ENCODE data around the gene CCNY. TPM values are rescaled to one million over a fixed set of nuclear protein-coding genes. Genes with fewer than 3 reads are reported as not detected.

Gene CCNY
- total and polyA plus RNA-seq, 2 experiments from 2014 or later, result 51.5 to 55.8 TPM

DNA sequence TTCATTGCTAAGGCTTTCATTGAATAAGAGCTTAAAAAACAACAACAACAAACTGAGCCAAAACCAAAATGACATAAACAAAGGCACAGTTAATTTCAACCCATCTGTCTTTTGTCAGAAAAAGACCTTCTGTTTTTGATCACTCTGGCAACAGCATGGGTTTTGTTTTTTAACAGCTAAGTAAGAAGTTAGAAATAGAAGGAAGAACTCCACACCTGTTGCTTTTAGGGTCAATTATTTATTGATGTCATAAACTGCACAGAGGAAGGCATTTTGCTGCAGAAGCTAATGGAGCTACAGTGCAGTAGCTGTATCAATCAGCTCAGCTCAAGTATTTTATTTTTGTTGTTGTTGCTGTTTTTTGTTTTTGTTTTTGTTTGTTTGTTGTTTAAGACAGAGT lies 252.5 kb downstream of the CCNY start:
- Histone ChIP-seq H3K4me1 (ENCODE audit: insufficient read depth) (no peaks in the 10 kb centered on the region), H4K20me1 (ENCODE audit: insufficient read depth, poor library complexity, severe bottlenecking) (no peaks in the 10 kb centered on the region), H3K4me2 (no peak overlapping the region), H3K4me3 (no peak overlapping the region), H3K27ac (no peak overlapping the region), H2AFZ (no peak overlapping the region), H3K27me3 (no peaks in the 10 kb centered on the region), H3K9me2 (replicated peaks; ENCODE audit: insufficient read depth) (no peaks in the 10 kb centered on the region), H3K79me2 (no peaks in the 10 kb centered on the region), H3K9me3 (ENCODE audit: low read depth) (no peaks in the 10 kb centered on the region), H3K36me3 (replicated peaks; ENCODE audit: insufficient read depth, low read depth) (no peaks in the 10 kb centered on the region)
- no peak for DNase-seq (ENCODE audit: low spot score)
- no peak for TF ChIP-seq EZH2 (IDR thresholded peaks at IDR 0.05; ENCODE audit: borderline replicate concordance)
- TF ChIP-seq EZH2phosphoT487 (IDR thresholded peaks at IDR 0.05; ENCODE audit: low read depth, severe bottlenecking, unreplicated experiment), result no peak
- TF ChIP-seq, protein P1, sequence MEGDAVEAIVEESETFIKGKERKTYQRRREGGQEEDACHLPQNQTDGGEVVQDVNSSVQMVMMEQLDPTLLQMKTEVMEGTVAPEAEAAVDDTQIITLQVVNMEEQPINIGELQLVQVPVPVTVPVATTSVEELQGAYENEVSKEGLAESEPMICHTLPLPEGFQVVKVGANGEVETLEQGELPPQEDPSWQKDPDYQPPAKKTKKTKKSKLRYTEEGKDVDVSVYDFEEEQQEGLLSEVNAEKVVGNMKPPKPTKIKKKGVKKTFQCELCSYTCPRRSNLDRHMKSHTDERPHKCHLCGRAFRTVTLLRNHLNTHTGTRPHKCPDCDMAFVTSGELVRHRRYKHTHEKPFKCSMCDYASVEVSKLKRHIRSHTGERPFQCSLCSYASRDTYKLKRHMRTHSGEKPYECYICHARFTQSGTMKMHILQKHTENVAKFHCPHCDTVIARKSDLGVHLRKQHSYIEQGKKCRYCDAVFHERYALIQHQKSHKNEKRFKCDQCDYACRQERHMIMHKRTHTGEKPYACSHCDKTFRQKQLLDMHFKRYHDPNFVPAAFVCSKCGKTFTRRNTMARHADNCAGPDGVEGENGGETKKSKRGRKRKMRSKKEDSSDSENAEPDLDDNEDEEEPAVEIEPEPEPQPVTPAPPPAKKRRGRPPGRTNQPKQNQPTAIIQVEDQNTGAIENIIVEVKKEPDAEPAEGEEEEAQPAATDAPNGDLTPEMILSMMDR (IDR thresholded peaks at IDR 0.05; ENCODE audit: poor library complexity), result no peak

DNA sequence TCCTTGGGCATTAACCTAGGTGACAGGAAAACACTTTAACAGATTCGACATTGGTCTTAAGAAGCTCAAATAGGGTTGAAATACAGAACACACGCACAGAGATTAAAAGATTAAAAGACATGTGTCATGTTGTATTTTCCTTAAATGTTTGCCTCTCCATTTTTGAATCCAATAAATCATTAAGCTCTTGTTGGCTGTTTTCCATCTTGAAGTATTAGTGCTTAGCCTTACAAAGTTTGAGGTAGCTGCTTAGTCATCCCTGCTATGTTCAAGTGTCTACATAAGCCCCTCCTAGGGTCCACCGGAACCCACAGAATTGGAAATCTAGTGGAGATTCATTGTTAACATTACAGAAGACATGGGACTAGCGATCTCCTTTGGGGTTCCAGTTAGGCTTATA lies 256.1 kb downstream of the CCNY start:
- TF ChIP-seq EZH2phosphoT487 (IDR thresholded peaks at IDR 0.05; ENCODE audit: low read depth, severe bottlenecking, unreplicated experiment), result no peak
- TF ChIP-seq, protein P1 (IDR thresholded peaks at IDR 0.05; ENCODE audit: poor library complexity), result no peak
- no peak for TF ChIP-seq EZH2 (IDR thresholded peaks at IDR 0.05; ENCODE audit: borderline replicate concordance)
- Histone ChIP-seq H3K4me2 (no peak overlapping the region), H3K4me1 (ENCODE audit: insufficient read depth) (no peaks in the 10 kb centered on the region), H3K27me3 (no peaks in the 10 kb centered on the region), H3K36me3 (replicated peaks; ENCODE audit: insufficient read depth, low read depth) (no peaks in the 10 kb centered on the region), H3K9me3 (ENCODE audit: low read depth) (no peaks in the 10 kb centered on the region), H2AFZ (no peak overlapping the region), H4K20me1 (ENCODE audit: insufficient read depth, poor library complexity, severe bottlenecking) (no peaks in the 10 kb centered on the region), H3K79me2 (no peaks in the 10 kb centered on the region), H3K4me3 (no peak overlapping the region), H3K27ac (no peak overlapping the region), H3K9me2 (replicated peaks; ENCODE audit: insufficient read depth) (no peaks in the 10 kb centered on the region)
- no peak for DNase-seq (ENCODE audit: low spot score)
- 88% methylated on average over 4 of the region's 4 CpGs for WGBS (ENCODE audit: low lambda C conversion rate, missing lambda C conversion rate)

DNA sequence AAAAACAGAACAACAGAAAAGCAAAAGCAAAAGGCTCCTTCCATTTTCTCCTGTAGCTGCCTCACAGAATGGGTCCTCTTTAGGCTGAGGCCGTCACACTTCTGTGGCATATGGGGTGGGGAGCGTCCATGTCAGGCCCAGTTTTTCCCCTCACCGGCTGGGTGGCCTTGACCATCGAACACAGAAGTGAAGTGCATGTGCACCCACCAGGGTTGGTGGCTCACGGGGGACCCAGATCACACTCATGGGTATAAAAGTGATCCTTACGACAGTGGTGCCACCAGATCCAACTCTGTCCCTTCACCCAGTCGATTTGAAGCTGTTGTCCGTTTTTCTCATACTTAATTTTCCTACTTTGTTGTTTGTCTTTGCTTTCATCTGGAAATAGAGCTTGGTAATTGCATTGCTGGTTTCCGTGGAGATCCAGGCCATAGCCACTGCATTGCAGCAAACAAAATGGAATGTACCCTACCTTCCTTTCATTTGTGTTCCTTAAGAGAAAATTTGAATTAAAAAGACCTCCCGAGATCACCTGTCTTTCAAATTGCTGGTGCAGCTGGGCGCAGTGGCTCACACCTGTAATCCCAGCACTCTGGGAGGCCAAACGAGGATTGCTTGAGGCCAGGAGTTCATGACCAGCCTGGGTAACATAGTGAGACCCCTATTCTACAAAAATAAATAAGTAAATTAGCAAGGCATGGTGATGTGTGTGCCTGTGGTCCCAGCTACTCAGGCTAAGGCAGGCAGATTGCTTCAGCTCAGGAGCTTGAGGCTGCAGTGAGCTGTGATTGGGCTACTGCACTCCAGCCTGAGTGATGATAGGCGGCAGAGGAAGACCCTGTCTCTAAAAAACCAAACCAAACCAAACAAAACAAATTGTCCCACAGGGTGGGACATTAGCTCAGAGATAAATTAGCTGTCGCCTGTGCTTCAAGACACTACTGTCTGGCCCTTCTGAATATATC lies 258.1 kb downstream of the CCNY start:
- H3K4me2 ChIP-seq, result no peak overlapping the region
- no peak overlapping the region for H3K27ac ChIP-seq
- H4K20me1 ChIP-seq (ENCODE audit: insufficient read depth, poor library complexity, severe bottlenecking), result no peaks in the 10 kb centered on the region
- H3K36me3 ChIP-seq (replicated peaks; ENCODE audit: insufficient read depth, low read depth), result no peaks in the 10 kb centered on the region
- no peak overlapping the region for H3K4me3 ChIP-seq
- no peaks in the 10 kb centered on the region for H3K27me3 ChIP-seq
- H3K9me2 ChIP-seq (replicated peaks; ENCODE audit: insufficient read depth), result no peaks in the 10 kb centered on the region
- no peak for TF ChIP-seq EZH2 (IDR thresholded peaks at IDR 0.05; ENCODE audit: borderline replicate concordance)
- no peak for TF ChIP-seq EZH2phosphoT487 (IDR thresholded peaks at IDR 0.05; ENCODE audit: low read depth, severe bottlenecking, unreplicated experiment)
- TF ChIP-seq, protein P1 (IDR thresholded peaks at IDR 0.05; ENCODE audit: poor library complexity), result no peak
- H2AFZ ChIP-seq, result no peak overlapping the region
- no peak for DNase-seq (ENCODE audit: low spot score)
- 65% methylated on average over 14 of the region's 14 CpGs for WGBS (ENCODE audit: low lambda C conversion rate, missing lambda C conversion rate)
- no peaks in the 10 kb centered on the region for H3K79me2 ChIP-seq
- no peaks in the 10 kb centered on the region for H3K4me1 ChIP-seq (ENCODE audit: insufficient read depth)
- H3K9me3 ChIP-seq (ENCODE audit: low read depth), result no peaks in the 10 kb centered on the region

Data from hepatocyte (in vitro differentiated cells).